Lower leg skin (tissue), 4 donors: ENCODE results near the gene RELL2. TPM values are rescaled to one million over a fixed set of nuclear protein-coding genes. Genes with fewer than 3 reads are reported as not detected.

Source experiments
- DNase-seq, 2 donors: peaks; one replicate each; pipeline ENCODE4 v3.0.0-alpha.2; 2019; ENCODE audit warnings: low spot score in 2 of 2
- H3K4me3 ChIP-seq: fragments of 200-600 bp; sonication (generic); 2 replicates; pipeline ENCODE4 v1.5.1; 2017; ENCODE audit warnings: mild to moderate bottlenecking, low read depth; ENCODE audit not compliant: poor library complexity, severe bottlenecking
- CTCF ChIP-seq, 3 donors: fragments of 450-650 bp; IDR thresholded peaks; one replicate each; pipeline ENCODE4 v1.5.1; 2016; ENCODE audit warnings: antibody characterized with exemption in 3 of 3, mild to moderate bottlenecking in 3 of 3, moderate library complexity in 2 of 3
- POLR2A ChIP-seq, 2 donors: fragments of 450-650 bp; IDR thresholded peaks; one replicate each; pipeline ENCODE4 v1.6.1; 2016 to 2017; ENCODE audit warnings: antibody characterized with exemption in 2 of 2, mild to moderate bottlenecking in 1 of 2, moderate library complexity in 1 of 2
- WGBS, 2 donors: methylation state at CpG; one replicate each; pipeline ENCODE4 v1.1.5; 2018; 5-methylcytosine and 5-hydroxymethylcytosine counted together
- intact Hi-C: fragments of 100-400 bp; cut with DNase I; formaldehyde crosslinking; loops from one replicate; pipeline ENCODE4 v1.15.0; 2023; ENCODE audit warnings: low total_unique reads
- total RNA-seq, 4 donors: library from RNA; depleted of rRNA; stranded (reverse); fragments of >200 nt; gene quantifications; one replicate each; pipeline ENCODE4 v1.1.0, GENCODE V29; 2016

The RELL2 gene
- total RNA-seq, 4 donors from 2014 or later = 5.9 to 11.4 (median 9.0) TPM

- DNase-seq = peak in 1 of 2 donors; percentile 70
- no peak for TF ChIP-seq CTCF (IDR thresholded peaks at IDR 0.05)
- TF ChIP-seq POLR2A (IDR thresholded peaks at IDR 0.05) = no peak
- no peak overlapping the region for H3K4me3 ChIP-seq
- WGBS, 2 donors = 81 to 96% methylated on average over 2 of the region's 2 CpGs
- intact Hi-C loops = no loop called here
Observed at GRCh38 chr5:141638771-141639170, 2.0 kb downstream of the RELL2 start.

- 86 to 90% methylated on average over 8 to 12 of the region's 12 CpGs for WGBS, 2 donors
- TF ChIP-seq POLR2A (IDR thresholded peaks at IDR 0.05) = no peak
- TF ChIP-seq CTCF (IDR thresholded peaks at IDR 0.05) = no peak
- DNase-seq = peak in 1 of 2 donors; percentile 82
- intact Hi-C loops = no loop called here
- no peak overlapping the region for H3K4me3 ChIP-seq
Observed at GRCh38 chr5:141639357-141640050, 2.7 kb downstream of the RELL2 start.

GRCh38 chr5:141640051-141640415 is 3.2 kb downstream of the RELL2 start:
- intact Hi-C loops = no loop called here
- no peak for DNase-seq
- WGBS, 2 donors = 75 to 100% methylated on average over 3 of the region's 3 CpGs
- H3K4me3 ChIP-seq = no peak overlapping the region
- TF ChIP-seq CTCF (IDR thresholded peaks at IDR 0.05) = no peak
- TF ChIP-seq POLR2A (IDR thresholded peaks at IDR 0.05) = no peak

- DNase-seq = peak in 1 of 2 donors; percentile 75
- no peak overlapping the region for H3K4me3 ChIP-seq
- no peak for TF ChIP-seq POLR2A (IDR thresholded peaks at IDR 0.05)
- TF ChIP-seq CTCF (IDR thresholded peaks at IDR 0.05) = no peak
- intact Hi-C loops = no loop called here
- 88 to 89% methylated on average over 9 of the region's 9 CpGs for WGBS, 2 donors
Observed at GRCh38 chr5:141640698-141641097, 3.9 kb downstream of the RELL2 start.

GRCh38 chr5:141641634-141642267 is 5.0 kb downstream of the RELL2 start:
- intact Hi-C loops = no loop called here
- H3K4me3 ChIP-seq = no peak overlapping the region
- WGBS, 2 donors = 94 to 97% methylated on average over 2 of the region's 2 CpGs
- peak in 1 of 2 donors; percentile 70 for DNase-seq
- no peak for TF ChIP-seq CTCF (IDR thresholded peaks at IDR 0.05)
- no peak for TF ChIP-seq POLR2A (IDR thresholded peaks at IDR 0.05)
